Fibroblast of lung (primary cell): ENCODE measurements around the gene GPR141.

Experiments used
- CTCF ChIP-seq, 2 donors: IDR thresholded peaks in 1 of 2; conservative IDR thresholded peaks in 1 of 2; 1 replicate in 1 of 2; 2 replicates in 1 of 2; pipeline ENCODE4 v1.5.1; 2011 to 2012; ENCODE audit warnings: low read length in 2 of 2, control low read depth in 1 of 2, inconsistent platforms in 1 of 2, low read depth in 1 of 2, mild to moderate bottlenecking in 1 of 2
- EZH2 ChIP-seq: IDR thresholded peaks from 2 replicates; pipeline ENCODE4 v1.5.1; 2012; ENCODE audit warnings: low read length, control low read depth, mild to moderate bottlenecking; ENCODE audit errors: missing control alignments

DNA sequence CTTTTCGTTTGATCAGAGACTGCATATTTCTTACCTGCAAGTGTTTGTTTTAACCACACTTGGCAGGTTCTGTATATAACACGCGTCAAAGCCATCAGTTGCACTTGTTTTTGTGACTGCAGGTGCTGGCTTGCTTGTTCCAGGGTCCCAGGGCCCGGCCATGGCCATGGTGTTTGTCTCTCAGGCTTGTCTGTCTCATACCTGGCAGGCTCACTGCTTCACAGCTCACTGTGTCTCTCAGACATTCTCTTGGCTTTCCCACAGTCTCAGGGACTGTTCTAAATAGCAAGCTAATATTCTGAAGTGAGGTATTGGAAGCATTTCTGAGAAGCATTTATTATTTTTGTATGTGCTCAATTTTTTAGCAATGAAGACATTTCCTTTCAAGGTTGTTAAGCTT, 46.9 kb downstream of the GPR141 start:
- TF ChIP-seq CTCF (conservative IDR thresholded peaks at IDR 0.05 in 1 of 2, IDR thresholded peaks at IDR 0.05 in 1 of 2; ENCODE audit: low read depth in 1 of 2, low read length in 2 of 2) (no peak), EZH2 (no peak)
